K562 (cell line): ENCODE measurements around the gene DLX2. TPM values are rescaled to one million over a fixed set of nuclear protein-coding genes. Genes with fewer than 3 reads are reported as not detected.

Experiments
- ATAC-seq: fragments of 200-7000 bp; cut with Tn5 transposase; 3 replicates; pipeline ENCODE4 v1.9.1; 2020; ENCODE audit warnings: moderate library complexity
- BruUV-seq: library from RNA; stranded (reverse); fragments of 400-500 nt; replicated peaks from 2 replicates; lab custom pipeline; 2021; lab: Mats Ljungman, UMichigan
- CTCF ChIA-PET: fragments of 300-600 bp; formaldehyde crosslinking; extraction: SDS; loops from one replicate; lab custom pipeline; 2021; ENCODE audit warnings: low intra/inter-chr PET ratio; lab: Yijun Ruan, JAX
- POLR2A ChIA-PET: fragments of 300-600, 350-650 bp; sonication (Branson Sonifier 250); formaldehyde crosslinking; extraction: SDS; loops from one replicate; lab custom pipeline; 2021; ENCODE audit warnings: antibody characterized with exemption, inconsistent platforms; lab: Yijun Ruan, JAX
- DNase-seq, 4 experiments: peaks; one replicate each; pipeline versions ENCODE4 v3.0.0 to v3.0.0-alpha.2; 2011 to 2018; ENCODE audit warnings: low spot score in 3 of 4, mixed read lengths in 3 of 4; ENCODE audit errors: extremely low read depth in 1 of 4
- FAIRE-seq: peaks from 2 replicates; lab custom pipeline; 2011; peaks lifted over from hg19 to GRCh38; lab: Jason Lieb, UNC
- H2AFZ ChIP-seq: 2 replicates; pipeline ENCODE4 v1.6.0; 2011; ENCODE audit warnings: low read depth, low read length, control low read depth, inconsistent platforms
- H3K27ac ChIP-seq: fragments of 200-600 bp; 3 replicates; pipeline ENCODE4 v1.8.0; 2011; ENCODE audit warnings: low read depth, mild to moderate bottlenecking, control low read depth, inconsistent platforms, low read length, moderate library complexity, mixed read lengths; ENCODE audit errors: extremely low read depth
- H3K27me3 ChIP-seq, 2 experiments: fragments of 300-600 bp in 1 of 2; 2 replicates in 1 of 2; 3 replicates in 1 of 2; pipeline versions ENCODE4 v1.6.0 to v1.8.0; 2011; ENCODE audit warnings: inconsistent platforms in 2 of 2, low read length in 2 of 2, mild to moderate bottlenecking in 1 of 2, mixed read lengths in 1 of 2, moderate library complexity in 1 of 2; ENCODE audit not compliant: control insufficient read depth in 2 of 2, insufficient read depth in 2 of 2
- H3K36me3 ChIP-seq: fragments of 300-600 bp; 3 replicates; pipeline ENCODE4 v1.8.0; 2011; ENCODE audit warnings: mild to moderate bottlenecking, low read length, inconsistent platforms; ENCODE audit not compliant: control insufficient read depth, insufficient read depth
- H3K4me1 ChIP-seq, 2 experiments: fragments of 200-600 bp in 1 of 2; replicated peaks in 1 of 2; 2 replicates in 1 of 2; 3 replicates in 1 of 2; pipeline versions ENCODE4 v1.5.1 to v1.8.0; 2011; ENCODE audit warnings: inconsistent platforms in 2 of 2, low read length in 2 of 2, mild to moderate bottlenecking in 1 of 2, mixed read lengths in 1 of 2, moderate library complexity in 1 of 2; ENCODE audit not compliant: control insufficient read depth in 2 of 2, insufficient read depth in 2 of 2
- H3K4me2 ChIP-seq: 2 replicates; pipeline ENCODE4 v1.6.1; 2011; ENCODE audit warnings: low read length, control low read depth, inconsistent platforms, mixed read lengths; ENCODE audit not compliant: insufficient read depth
- H3K4me3 ChIP-seq: fragments of 200-600 bp; sonication (generic), shearing (Covaris generic); 2 replicates; pipeline ENCODE4 v1.5.1; 2016; ENCODE audit warnings: control low read depth, inconsistent platforms
- H3K79me2 ChIP-seq: fragments of 200-600 bp; 3 replicates; pipeline ENCODE4 v1.8.0; 2011; ENCODE audit warnings: low read length, inconsistent platforms; ENCODE audit not compliant: control insufficient read depth, insufficient read depth
- H3K9ac ChIP-seq, 2 experiments: 2 replicates each; pipeline versions ENCODE4 v1.6.0 to v1.6.1; 2011; ENCODE audit warnings: low read depth in 2 of 2, low read length in 2 of 2, control low read depth in 1 of 2, inconsistent platforms in 1 of 2, mild to moderate bottlenecking in 1 of 2, mixed read lengths in 1 of 2; ENCODE audit not compliant: insufficient read depth in 1 of 2
- H3K9me1 ChIP-seq: one replicate; pipeline ENCODE4 v1.6.0; 2011; ENCODE audit warnings: inconsistent platforms, mild to moderate bottlenecking, low read length, moderate library complexity; ENCODE audit not compliant: control insufficient read depth, insufficient read depth
- H3K9me3 ChIP-seq: replicated peaks from 2 replicates; pipeline ENCODE4 v1.5.1; 2011; ENCODE audit warnings: low read depth, low read length, inconsistent platforms; ENCODE audit not compliant: control insufficient read depth, insufficient read depth
- H4K20me1 ChIP-seq: replicated peaks from 2 replicates; pipeline ENCODE4 v1.6.1; 2011; ENCODE audit warnings: low read length, inconsistent platforms, mixed read lengths; ENCODE audit not compliant: control insufficient read depth, insufficient read depth
- CBFA2T2 ChIP-seq: fragments of 450-650 bp; conservative IDR thresholded peaks from 2 replicates; pipeline ENCODE4 v1.6.1; 2017; ENCODE audit warnings: mild to moderate bottlenecking
- EP400 ChIP-seq: fragments of 450-650 bp; IDR thresholded peaks from 2 replicates; pipeline ENCODE4 v1.6.1; 2017; ENCODE audit warnings: antibody characterized with exemption, mild to moderate bottlenecking, moderate library complexity
- HSF4 ChIP-seq: fragments of 250-450 bp; sonication (Bioruptor Pico); IDR thresholded peaks from 2 replicates; pipeline ENCODE4 v2.1.2; 2022; ENCODE audit warnings: mild to moderate bottlenecking, moderate library complexity, borderline replicate concordance
- IRF2 ChIP-seq: sonication (generic); formaldehyde crosslinking; IDR thresholded peaks from 2 replicates; pipeline ENCODE4 v1.8.1; 2022; ENCODE audit warnings: mild to moderate bottlenecking, missing genetic modification reagents
- ZNF584 ChIP-seq: fragments of 200-800 bp; sonication (Bioruptor generic); IDR thresholded peaks from 2 replicates; pipeline ENCODE4 v1.6.1; 2016; ENCODE audit warnings: low read depth, mild to moderate bottlenecking, missing genetic modification characterization, missing compliant biosample characterization
- WGBS: fragments of 100-300 bp; shearing (Covaris generic); methylation state at CpG from one replicate; pipeline ENCODE4 v1.1.6; 2016; ENCODE audit warnings: low coverage, mixed read lengths; ENCODE audit not compliant: insufficient coverage; ENCODE audit errors: missing lambda C conversion rate; 5-methylcytosine and 5-hydroxymethylcytosine counted together
- in situ Hi-C: fragments of 300-500 bp; cut with MboI; formaldehyde crosslinking; loops from 4 replicates; pipeline ENCODE4 v1.15.0; 2018; ENCODE audit warnings: inconsistent platforms, mixed read lengths
- intact Hi-C: fragments of 100-400 bp; cut with micrococcal nuclease; formaldehyde crosslinking; loops from 2 replicates; pipeline ENCODE4 v1.14.2; 2022
- polyA plus RNA-seq, 8 experiments: library from polyadenylated mRNA; depleted of rRNA in 4 of 8; stranded (reverse) in 5 of 8; unstranded in 3 of 8; fragments of >200 nt; fragmentation: Nextera tagmentation in 2 of 8; fragmentation: Illumina TruSeq in 1 of 8; extraction: Ambion mirVana in 2 of 8; extraction: Trizol in 1 of 8; gene quantifications; 2 replicates each; pipeline versions ENCODE4 v1.2.1 to v1.2.3, GENCODE V29; 2011 to 2014; ENCODE audit warnings: inconsistent platforms in 1 of 8, missing spikeins in 1 of 8
- total RNA-seq, 7 experiments: library from RNA; depleted of rRNA in 6 of 7; stranded (reverse); fragments of >200 nt in 6 of 7; fragmentation: Illumina TruSeq in 2 of 7; extraction: Trizol in 2 of 7; gene quantifications; 2 replicates each; pipeline versions ENCODE4 v1.2.1 to v1.2.3, GENCODE V29; 2011 to 2021; ENCODE audit warnings: low replicate concordance in 1 of 7
- TF ChIP-seq, protein P1 (sequence below), 2 experiments: fragments of 450-650 bp in 1 of 2; IDR thresholded peaks; 2 replicates each; pipeline ENCODE4 v1.6.1; 2011 to 2017; ENCODE audit warnings: low read depth in 2 of 2, antibody characterized with exemption in 1 of 2, borderline replicate concordance in 1 of 2, low read length in 1 of 2, mild to moderate bottlenecking in 1 of 2, mixed read lengths in 1 of 2; ENCODE audit not compliant: control insufficient read depth in 1 of 2
- TF ChIP-seq, protein P2 (sequence below), 2 experiments: fragments of 450-650 bp; conservative IDR thresholded peaks; 2 replicates each; pipeline ENCODE4 v1.6.1; 2017; ENCODE audit warnings: mild to moderate bottlenecking in 2 of 2, moderate library complexity in 2 of 2
- TF ChIP-seq, protein P3 (sequence below): fragments of 450-650 bp; IDR thresholded peaks from 2 replicates; pipeline ENCODE4 v1.6.1; 2017; ENCODE audit warnings: antibody characterized with exemption, mild to moderate bottlenecking

Gene DLX2
- total and polyA plus RNA-seq, 9 of the 15 experiments (the other 6 are each of a cell fraction or from before 2014, with no cell fraction given) = 0.14 to 4.3 (median 0.86) TPM

DNA sequence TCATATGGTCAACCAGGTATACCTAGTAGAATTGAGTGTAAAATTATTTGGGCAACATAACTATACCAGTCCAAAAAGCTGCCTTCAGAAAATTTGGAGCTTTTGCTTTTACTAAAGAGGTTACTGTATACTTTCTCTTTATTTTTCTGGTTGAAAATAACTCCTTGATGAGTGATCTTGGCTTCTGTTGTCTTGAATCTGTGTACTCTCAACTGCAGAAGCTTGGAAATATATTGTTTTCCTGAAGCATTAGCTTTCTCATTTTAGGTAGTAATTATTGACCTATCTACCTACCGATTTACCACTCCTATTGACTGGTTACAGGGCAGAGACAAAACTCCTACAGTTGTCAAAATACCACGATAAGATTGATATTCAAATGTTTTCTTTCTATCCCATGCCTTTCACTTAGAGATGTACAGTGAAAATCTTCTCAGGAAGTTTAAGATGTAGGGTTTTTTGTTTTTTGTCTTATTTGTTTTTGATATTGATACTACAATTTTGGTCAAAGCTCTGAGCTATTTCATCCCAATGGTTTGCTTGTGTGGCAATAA lies 53.1 kb downstream of the DLX2 start:
- no peaks in the 10 kb centered on the region for H3K27me3 ChIP-seq
- peak overlapping the region in 1 of 2 experiments; percentile 62; a peak in 3 of 4 replicates for H3K9ac ChIP-seq
- no peaks in the 10 kb centered on the region for H3K9me3 ChIP-seq
- peaks cover 11% of the 10 kb centered on the region; the same call in 2 of the 3 replicates for H3K79me2 ChIP-seq
- peak overlapping the region; percentile 75 for H2AFZ ChIP-seq
- peak; percentile 15 for ATAC-seq
- POLR2A ChIA-PET = interaction anchor here (0.9 to 3.0 kb wide), 6 partner anchors 9 to 171 kb away, joined by 3 to 17 read pairs (median 6); partner anchors contain the start of gene DLX1
- no peaks in the 10 kb centered on the region for H3K9me1 ChIP-seq
- H3K27ac ChIP-seq = peak overlapping the region; percentile 83
- CTCF ChIA-PET = no interaction called here
- H3K4me1 ChIP-seq = peaks cover 3 to 41% of the 10 kb centered on the region in 2 experiments; a peak in 4 of 5 replicates
- H3K4me3 ChIP-seq = peak overlapping the region; percentile 12; the same call in 1 of the 2 replicates
- DNase-seq = no peak
- intact Hi-C loops = loop anchor here (5.0 kb wide), 1 partner anchor 127 kb away; the partner anchor contains the start of gene HAT1
- 4% methylated on average over 2 of the region's 2 CpGs for WGBS
- no TSS peak for BruUV-seq
- no peak for FAIRE-seq
- H3K36me3 ChIP-seq = no peaks in the 10 kb centered on the region
- H3K4me2 ChIP-seq = peak overlapping the region; percentile 60
- no peaks in the 10 kb centered on the region for H4K20me1 ChIP-seq
- in situ Hi-C loops = no loop called here
- no peak for TF ChIP-seq CBFA2T2
- TF ChIP-seq HSF4 = no peak
- TF ChIP-seq, protein P1, sequence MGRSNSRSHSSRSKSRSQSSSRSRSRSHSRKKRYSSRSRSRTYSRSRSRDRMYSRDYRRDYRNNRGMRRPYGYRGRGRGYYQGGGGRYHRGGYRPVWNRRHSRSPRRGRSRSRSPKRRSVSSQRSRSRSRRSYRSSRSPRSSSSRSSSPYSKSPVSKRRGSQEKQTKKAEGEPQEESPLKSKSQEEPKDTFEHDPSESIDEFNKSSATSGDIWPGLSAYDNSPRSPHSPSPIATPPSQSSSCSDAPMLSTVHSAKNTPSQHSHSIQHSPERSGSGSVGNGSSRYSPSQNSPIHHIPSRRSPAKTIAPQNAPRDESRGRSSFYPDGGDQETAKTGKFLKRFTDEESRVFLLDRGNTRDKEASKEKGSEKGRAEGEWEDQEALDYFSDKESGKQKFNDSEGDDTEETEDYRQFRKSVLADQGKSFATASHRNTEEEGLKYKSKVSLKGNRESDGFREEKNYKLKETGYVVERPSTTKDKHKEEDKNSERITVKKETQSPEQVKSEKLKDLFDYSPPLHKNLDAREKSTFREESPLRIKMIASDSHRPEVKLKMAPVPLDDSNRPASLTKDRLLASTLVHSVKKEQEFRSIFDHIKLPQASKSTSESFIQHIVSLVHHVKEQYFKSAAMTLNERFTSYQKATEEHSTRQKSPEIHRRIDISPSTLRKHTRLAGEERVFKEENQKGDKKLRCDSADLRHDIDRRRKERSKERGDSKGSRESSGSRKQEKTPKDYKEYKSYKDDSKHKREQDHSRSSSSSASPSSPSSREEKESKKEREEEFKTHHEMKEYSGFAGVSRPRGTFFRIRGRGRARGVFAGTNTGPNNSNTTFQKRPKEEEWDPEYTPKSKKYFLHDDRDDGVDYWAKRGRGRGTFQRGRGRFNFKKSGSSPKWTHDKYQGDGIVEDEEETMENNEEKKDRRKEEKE (IDR thresholded peaks at IDR 0.05; ENCODE audit: borderline replicate concordance in 1 of 2, control insufficient read depth in 1 of 2, low read depth in 2 of 2, low read length in 1 of 2) = no peak
- TF ChIP-seq, protein P2, sequence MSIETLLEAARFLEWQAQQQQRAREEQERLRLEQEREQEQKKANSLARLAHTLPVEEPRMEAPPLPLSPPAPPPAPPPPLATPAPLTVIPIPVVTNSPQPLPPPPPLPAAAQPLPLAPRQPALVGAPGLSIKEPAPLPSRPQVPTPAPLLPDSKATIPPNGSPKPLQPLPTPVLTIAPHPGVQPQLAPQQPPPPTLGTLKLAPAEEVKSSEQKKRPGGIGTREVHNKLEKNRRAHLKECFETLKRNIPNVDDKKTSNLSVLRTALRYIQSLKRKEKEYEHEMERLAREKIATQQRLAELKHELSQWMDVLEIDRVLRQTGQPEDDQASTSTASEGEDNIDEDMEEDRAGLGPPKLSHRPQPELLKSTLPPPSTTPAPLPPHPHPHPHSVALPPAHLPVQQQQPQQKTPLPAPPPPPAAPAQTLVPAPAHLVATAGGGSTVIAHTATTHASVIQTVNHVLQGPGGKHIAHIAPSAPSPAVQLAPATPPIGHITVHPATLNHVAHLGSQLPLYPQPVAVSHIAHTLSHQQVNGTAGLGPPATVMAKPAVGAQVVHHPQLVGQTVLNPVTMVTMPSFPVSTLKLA (conservative IDR thresholded peaks at IDR 0.05) = 0 out of 4 replicates have a peak, but pooled peaks of 1 of the 2 experiments have one; percentile 18
- TF ChIP-seq ZNF584 = 0 out of 2 replicates have a peak, but pooled peaks have one; percentile 33
- TF ChIP-seq IRF2 = no peak
- TF ChIP-seq, protein P3, sequence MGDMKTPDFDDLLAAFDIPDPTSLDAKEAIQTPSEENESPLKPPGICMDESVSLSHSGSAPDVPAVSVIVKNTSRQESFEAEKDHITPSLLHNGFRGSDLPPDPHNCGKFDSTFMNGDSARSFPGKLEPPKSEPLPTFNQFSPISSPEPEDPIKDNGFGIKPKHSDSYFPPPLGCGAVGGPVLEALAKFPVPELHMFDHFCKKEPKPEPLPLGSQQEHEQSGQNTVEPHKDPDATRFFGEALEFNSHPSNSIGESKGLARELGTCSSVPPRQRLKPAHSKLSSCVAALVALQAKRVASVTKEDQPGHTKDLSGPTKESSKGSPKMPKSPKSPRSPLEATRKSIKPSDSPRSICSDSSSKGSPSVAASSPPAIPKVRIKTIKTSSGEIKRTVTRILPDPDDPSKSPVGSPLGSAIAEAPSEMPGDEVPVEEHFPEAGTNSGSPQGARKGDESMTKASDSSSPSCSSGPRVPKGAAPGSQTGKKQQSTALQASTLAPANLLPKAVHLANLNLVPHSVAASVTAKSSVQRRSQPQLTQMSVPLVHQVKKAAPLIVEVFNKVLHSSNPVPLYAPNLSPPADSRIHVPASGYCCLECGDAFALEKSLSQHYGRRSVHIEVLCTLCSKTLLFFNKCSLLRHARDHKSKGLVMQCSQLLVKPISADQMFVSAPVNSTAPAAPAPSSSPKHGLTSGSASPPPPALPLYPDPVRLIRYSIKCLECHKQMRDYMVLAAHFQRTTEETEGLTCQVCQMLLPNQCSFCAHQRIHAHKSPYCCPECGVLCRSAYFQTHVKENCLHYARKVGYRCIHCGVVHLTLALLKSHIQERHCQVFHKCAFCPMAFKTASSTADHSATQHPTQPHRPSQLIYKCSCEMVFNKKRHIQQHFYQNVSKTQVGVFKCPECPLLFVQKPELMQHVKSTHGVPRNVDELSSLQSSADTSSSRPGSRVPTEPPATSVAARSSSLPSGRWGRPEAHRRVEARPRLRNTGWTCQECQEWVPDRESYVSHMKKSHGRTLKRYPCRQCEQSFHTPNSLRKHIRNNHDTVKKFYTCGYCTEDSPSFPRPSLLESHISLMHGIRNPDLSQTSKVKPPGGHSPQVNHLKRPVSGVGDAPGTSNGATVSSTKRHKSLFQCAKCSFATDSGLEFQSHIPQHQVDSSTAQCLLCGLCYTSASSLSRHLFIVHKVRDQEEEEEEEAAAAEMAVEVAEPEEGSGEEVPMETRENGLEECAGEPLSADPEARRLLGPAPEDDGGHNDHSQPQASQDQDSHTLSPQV = peak; percentile 44; the same call in 1 of the 2 replicates
- 0 out of 2 replicates have a peak, but pooled peaks have one; percentile 9 for TF ChIP-seq EP400
